ENCODE measurements around the gene ZFP42. TPM values are rescaled to one million over a fixed set of nuclear protein-coding genes. Genes with fewer than 3 reads are reported as not detected.

Gene ZFP42
- polyA plus RNA-seq, 3 donors = not detected

DNA sequence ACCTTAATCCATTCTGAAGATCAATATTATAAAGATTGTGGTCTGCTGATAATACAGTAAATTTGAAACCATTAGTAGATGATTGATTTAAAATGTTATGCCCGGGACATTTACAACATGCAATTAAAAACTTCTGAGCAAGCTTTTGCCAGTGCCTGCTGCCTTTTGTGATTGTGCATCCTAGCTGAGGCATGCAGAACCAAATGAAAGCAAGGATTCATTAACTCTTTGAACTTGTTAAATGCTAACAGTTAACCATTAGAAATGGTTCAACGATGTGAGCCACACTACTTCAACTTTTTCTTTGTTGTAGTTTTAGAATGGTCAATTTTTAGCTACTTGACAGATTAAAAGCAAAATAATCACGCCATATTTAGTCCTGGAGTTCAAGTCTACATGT is 51.1 kb downstream of the ZFP42 start:
- Mint-ChIP-seq H3K36me3 (no peaks in the 10 kb centered on the region), H3K9me3 (peaks cover 0 to 26% (median 17%) of the 10 kb centered on the region in 7 donors), H3K4me3 (no peak overlapping the region), H3K4me1 (no peaks in the 10 kb centered on the region), H3K27ac (no peak overlapping the region), H3K27me3 (ENCODE audit: low read depth in 3 of 3) (no peaks in the 10 kb centered on the region)
- H3K27me3 ChIP-seq (ENCODE audit: control insufficient read depth in 2 of 2, insufficient read depth in 2 of 2, low read length in 2 of 2) = no peaks in the 10 kb centered on the region
- TF ChIP-seq, protein P1, sequence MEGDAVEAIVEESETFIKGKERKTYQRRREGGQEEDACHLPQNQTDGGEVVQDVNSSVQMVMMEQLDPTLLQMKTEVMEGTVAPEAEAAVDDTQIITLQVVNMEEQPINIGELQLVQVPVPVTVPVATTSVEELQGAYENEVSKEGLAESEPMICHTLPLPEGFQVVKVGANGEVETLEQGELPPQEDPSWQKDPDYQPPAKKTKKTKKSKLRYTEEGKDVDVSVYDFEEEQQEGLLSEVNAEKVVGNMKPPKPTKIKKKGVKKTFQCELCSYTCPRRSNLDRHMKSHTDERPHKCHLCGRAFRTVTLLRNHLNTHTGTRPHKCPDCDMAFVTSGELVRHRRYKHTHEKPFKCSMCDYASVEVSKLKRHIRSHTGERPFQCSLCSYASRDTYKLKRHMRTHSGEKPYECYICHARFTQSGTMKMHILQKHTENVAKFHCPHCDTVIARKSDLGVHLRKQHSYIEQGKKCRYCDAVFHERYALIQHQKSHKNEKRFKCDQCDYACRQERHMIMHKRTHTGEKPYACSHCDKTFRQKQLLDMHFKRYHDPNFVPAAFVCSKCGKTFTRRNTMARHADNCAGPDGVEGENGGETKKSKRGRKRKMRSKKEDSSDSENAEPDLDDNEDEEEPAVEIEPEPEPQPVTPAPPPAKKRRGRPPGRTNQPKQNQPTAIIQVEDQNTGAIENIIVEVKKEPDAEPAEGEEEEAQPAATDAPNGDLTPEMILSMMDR (IDR thresholded peaks at IDR 0.05) = no peak
- no peak overlapping the region for H3K9ac ChIP-seq (ENCODE audit: insufficient read depth, low read length, poor library complexity, severe bottlenecking)
- H3K4me2 ChIP-seq (replicated peaks; ENCODE audit: extremely low read depth, low read length, poor library complexity, severe bottlenecking) = no peak overlapping the region
- H3K36me3 ChIP-seq (replicated peaks in 1 of 2; ENCODE audit: control insufficient read depth in 1 of 2, insufficient read depth in 2 of 2, low read length in 2 of 2) = no peaks in the 10 kb centered on the region
- intact Hi-C loops (cut with micrococcal nuclease) = no loop called here
- WGBS (ENCODE audit: insufficient coverage) = 80% methylated on average over 1 of the region's 3 CpGs
- no peak for DNase-seq
- H2AFZ ChIP-seq (ENCODE audit: insufficient read depth, low read depth, low read length, poor library complexity, severe bottlenecking) = no peak overlapping the region
- H3K4me1 ChIP-seq (ENCODE audit: control insufficient read depth in 1 of 2, insufficient read depth in 2 of 2, low read length in 2 of 2) = no peaks in the 10 kb centered on the region
- no peak overlapping the region for H3K4me3 ChIP-seq (replicated peaks in 1 of 3; ENCODE audit: low read depth in 2 of 3, low read length in 3 of 3)
- no peak overlapping the region for H3K27ac ChIP-seq (ENCODE audit: low read depth in 1 of 2, low read length in 2 of 2)
- H4K20me1 ChIP-seq (ENCODE audit: insufficient read depth, low read length) = no peaks in the 10 kb centered on the region
- H3K79me2 ChIP-seq (ENCODE audit: insufficient read depth, low read length) = no peaks in the 10 kb centered on the region
- H3K9me3 ChIP-seq (replicated peaks in 1 of 2; ENCODE audit: control insufficient read depth in 1 of 2, insufficient read depth in 1 of 2, low read length in 2 of 2) = peaks cover 4 to 19% of the 10 kb centered on the region in 2 donors

- Histone ChIP-seq H3K36me3 (replicated peaks in 1 of 2; ENCODE audit: control insufficient read depth in 1 of 2, insufficient read depth in 2 of 2, low read length in 2 of 2) (no peaks in the 10 kb centered on the region), H3K4me1 (ENCODE audit: control insufficient read depth in 1 of 2, insufficient read depth in 2 of 2, low read length in 2 of 2) (no peaks in the 10 kb centered on the region), H3K4me2 (replicated peaks; ENCODE audit: extremely low read depth, low read length, poor library complexity, severe bottlenecking) (no peak overlapping the region), H3K79me2 (ENCODE audit: insufficient read depth, low read length) (no peaks in the 10 kb centered on the region), H3K4me3 (replicated peaks in 1 of 3; ENCODE audit: low read depth in 2 of 3, low read length in 3 of 3) (no peak overlapping the region), H3K27ac (ENCODE audit: low read depth in 1 of 2, low read length in 2 of 2) (no peak overlapping the region), H3K27me3 (ENCODE audit: control insufficient read depth in 2 of 2, insufficient read depth in 2 of 2, low read length in 2 of 2) (no peaks in the 10 kb centered on the region), H3K9me3 (replicated peaks in 1 of 2; ENCODE audit: control insufficient read depth in 1 of 2, insufficient read depth in 1 of 2, low read length in 2 of 2) (peaks cover 0 to 3% of the 10 kb centered on the region in 2 donors), H4K20me1 (ENCODE audit: insufficient read depth, low read length) (no peaks in the 10 kb centered on the region), H2AFZ (ENCODE audit: insufficient read depth, low read depth, low read length, poor library complexity, severe bottlenecking) (no peak overlapping the region), H3K9ac (ENCODE audit: insufficient read depth, low read length, poor library complexity, severe bottlenecking) (no peak overlapping the region)
- Mint-ChIP-seq H3K27ac (no peak overlapping the region), H3K9me3 (peaks cover 0 to 32% (median 8%) of the 10 kb centered on the region in 7 donors), H3K4me3 (no peak overlapping the region), H3K36me3 (no peaks in the 10 kb centered on the region), H3K27me3 (ENCODE audit: low read depth in 3 of 3) (peaks cover 0 to 2% (median 1%) of the 10 kb centered on the region in 3 donors), H3K4me1 (no peaks in the 10 kb centered on the region)
- intact Hi-C loops (cut with micrococcal nuclease) = no loop called here
- no peak for DNase-seq
- TF ChIP-seq, protein P1 (IDR thresholded peaks at IDR 0.05) = no peak
- WGBS (ENCODE audit: insufficient coverage) = 90% methylated on average over 2 of the region's 9 CpGs
Observed at GRCh38 chr4:188053302-188053701, 57.7 kb downstream of the ZFP42 start.

Other genes starting within 250 kb of the ZFP42 start
- not detected for gene TRIML2, start 113.8 kb downstream of the ZFP42 start, polyA plus RNA-seq
- not detected for gene TRIML1, start 143.7 kb downstream of the ZFP42 start, polyA plus RNA-seq

Data from CD14-positive monocyte (primary cell).